Activated T-cell treated with anti-CD3 and anti-CD28 coated beads for 4 hours (primary cell): ENCODE measurements around the gene MICAL2.
A peak's percentile ranks its signal among the peaks of the same experiment; 100 is the strongest.

ENCODE experiments used
- DNase-seq: peaks from one replicate; pipeline ENCODE4 v3.0.0-alpha.2; 2020

Gene MICAL2

DNA sequence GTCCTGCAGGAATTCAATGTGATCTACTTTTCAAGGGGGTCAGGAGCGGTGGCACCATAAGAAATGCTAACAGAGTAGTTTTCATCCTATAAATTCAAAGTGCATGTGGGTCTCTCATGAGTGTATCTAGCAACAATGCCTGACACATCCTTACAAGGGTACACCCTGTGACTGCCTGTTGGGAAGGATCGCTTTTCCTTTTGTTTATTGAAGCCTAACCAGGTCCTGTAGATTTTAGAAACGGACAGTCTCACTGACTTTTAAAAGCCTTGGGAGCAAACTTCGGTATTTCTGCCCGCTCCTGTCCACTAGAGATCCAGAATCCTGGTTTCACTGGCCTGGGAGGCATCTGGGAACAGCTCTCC lies 102.4 kb downstream of the MICAL2 start:
- no peak for DNase-seq

- DNase-seq, result no peak
Observed at GRCh38 chr11:12213883-12214282, 103.5 kb downstream of the MICAL2 start.

GRCh38 chr11:12214751-12215150 lies 104.4 kb downstream of the MICAL2 start:
- no peak for DNase-seq

DNA sequence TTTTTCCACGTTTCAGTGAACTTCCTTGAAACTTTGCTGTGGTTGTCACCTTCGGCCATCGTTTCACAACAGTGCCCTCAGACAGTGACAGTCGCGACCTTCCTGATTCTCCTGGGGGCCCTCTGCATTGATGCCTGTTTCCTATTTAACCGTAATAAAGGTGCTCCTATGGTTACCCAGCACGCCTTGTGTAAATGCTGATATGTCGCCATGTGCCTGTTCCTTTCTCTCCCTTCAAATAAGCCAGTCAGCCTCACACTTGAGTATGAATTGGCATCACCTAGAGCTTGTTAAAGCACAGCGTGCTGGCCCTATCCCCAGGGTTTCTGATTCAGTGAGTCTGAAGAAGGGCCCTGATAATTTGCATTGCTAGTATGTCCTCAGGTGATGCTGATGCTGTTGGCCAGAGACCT lies 104.8 kb downstream of the MICAL2 start:
- no peak for DNase-seq

GRCh38 chr11:12216041-12216451 lies 105.7 kb downstream of the MICAL2 start:
- DNase-seq, result no peak

DNA sequence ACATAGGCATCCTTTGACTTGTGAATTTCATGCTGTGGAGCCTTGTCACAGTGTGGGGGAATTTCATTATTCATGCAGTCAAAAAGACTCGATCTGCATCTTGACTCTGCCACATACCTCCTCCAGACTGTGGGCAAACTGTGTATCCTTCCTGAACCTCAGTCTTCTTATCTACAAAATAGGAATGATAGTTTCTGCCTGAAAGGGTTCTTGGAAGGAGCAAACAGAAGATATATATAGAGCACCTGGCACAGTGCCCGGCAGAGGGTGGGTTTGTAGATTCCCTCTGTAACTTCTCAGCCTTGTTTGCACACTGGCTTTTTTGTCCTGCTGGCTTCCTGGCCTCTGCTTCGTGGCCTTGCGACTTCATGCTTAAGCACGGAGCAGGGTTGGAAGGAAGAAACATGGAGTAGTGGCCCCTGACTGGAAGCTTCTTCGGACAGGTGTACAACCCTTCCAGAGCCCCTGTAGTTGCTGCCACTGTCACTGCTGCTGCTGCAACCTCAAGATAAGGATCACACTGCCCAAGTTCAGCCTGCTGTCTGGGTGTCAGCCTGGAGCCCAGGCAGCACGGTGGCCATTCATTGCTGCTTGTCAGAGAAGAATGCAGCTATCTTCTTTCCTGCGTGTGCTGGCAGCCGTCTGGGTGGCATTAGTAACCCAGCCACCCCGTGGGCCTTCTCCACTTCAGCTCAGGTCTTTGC lies 106.4 kb downstream of the MICAL2 start:
- no peak for DNase-seq

GRCh38 chr11:12217879-12218278 lies 107.5 kb downstream of the MICAL2 start:
- DNase-seq, result no peak

DNA sequence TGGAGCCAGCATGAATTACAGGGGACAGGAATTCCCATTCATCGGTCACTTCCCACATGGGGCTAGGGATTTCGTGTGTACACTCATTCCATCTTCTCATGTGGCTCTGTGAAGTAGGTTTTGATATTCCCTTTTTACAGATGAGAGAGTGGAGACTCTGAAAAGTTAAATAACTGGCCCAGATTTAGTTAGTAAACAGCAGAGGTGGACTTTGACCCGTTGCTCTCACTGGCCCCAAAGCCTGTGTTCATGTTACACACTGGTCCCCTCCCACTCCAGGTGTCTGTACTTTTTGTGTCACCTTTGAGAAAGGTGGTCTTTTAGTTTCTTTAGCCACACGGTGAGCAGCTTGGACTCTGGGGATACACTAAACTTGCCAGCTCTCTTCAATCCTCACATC lies 108.5 kb downstream of the MICAL2 start:
- DNase-seq, result no peak

DNA sequence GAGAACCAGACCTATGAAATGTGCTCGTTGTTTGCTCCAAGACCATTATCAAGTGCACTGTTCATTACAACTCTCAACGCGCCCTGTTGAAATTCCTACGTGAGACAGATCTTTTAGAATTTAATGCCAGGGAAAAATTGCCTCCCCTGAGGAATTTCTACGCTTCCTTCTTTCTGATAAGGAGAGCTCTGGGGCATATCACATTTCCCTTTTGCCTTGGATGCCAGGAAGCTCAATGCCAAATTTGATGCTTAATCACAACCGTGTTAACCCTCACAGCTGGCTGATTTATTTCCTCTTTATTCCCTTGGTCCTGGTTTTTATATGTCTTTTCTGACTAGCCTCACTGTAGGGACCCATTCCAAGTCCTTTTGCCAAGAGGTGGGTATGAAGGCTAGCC lies 109.4 kb downstream of the MICAL2 start:
- no peak for DNase-seq

DNA sequence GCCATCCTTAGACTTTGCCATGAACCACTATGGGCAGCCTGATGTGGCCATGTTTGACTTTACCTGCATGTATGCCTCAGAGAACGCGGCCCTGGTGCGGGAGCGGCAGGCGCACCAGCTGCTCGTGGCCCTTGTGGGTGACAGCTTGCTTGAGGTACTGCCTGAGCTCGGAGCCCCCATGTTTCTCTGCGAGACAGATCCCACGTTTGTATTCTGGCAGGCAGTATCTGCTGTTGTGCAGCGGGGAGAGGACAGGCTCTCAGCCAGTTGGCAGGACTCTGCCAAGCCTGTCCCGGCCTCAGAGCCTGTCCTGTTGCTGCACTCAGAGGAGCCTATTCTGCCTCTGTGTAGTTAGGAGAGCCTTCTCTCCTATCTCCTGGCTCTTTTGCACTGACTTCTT lies 109.9 kb downstream of the MICAL2 start:
- DNase-seq, result no peak

DNA sequence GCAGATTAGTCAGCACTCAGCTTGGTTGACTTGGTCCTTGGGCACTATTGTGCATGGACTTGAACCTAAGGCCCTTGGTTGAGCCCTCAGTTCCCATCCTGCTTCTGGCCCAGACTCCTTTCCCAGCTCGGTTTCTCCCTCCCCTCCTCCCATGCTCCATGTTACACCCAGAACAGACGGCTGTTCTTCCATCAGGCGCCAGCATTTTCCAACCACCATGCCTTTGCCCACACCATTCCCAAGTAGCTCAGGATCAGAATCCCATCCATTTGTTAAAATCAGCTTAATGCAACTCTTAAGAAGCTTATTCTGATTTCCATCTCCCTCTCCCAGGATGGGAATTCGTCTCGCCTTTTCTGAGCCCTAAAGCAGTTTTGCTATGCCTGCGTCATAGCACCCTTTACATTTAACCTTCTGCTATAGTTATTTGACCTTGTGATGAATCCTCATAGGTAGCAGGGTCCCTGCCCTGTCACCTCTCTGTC lies 110.7 kb downstream of the MICAL2 start:
- DNase-seq, result no peak

- DNase-seq, result no peak
Observed at GRCh38 chr11:12222055-12222792, 111.8 kb downstream of the MICAL2 start.

DNA sequence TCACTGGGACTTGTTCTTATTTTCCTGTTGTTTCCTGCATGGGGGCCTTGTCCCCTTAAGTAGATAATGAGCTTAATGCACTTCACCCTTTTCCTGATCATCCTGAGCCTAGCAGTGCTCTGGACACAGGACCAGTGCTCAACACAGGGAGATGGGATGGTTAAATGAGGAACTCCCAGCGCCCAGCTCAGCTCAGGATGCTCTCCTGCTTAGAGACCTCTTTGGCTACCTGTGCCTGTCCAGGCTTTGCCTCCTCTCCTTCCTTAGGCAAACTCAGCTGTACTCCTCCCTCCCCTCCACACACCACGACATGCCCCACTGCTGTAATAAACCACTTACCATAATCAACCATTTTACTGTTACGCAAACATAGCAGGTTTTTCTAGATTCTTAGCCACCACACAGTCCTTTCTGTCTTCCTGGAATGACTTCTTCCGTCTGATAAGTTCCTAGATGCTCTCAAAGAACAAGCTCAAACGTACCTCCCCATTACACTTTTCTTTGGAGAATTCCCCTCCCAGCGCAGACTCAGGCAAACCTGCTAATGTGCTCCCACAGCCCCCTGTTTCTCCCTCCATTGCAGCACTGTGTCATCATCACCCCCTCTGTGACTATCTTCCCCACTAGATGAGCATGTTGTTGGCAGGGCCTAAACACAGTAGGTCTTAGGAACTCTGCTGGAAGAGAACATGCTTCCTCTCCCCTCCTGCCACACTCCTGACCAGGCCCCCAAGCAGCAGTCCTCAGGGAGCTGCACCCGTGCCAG lies 113.6 kb downstream of the MICAL2 start:
- DNase-seq, result no peak

GRCh38 chr11:12224537-12224893 lies 114.1 kb downstream of the MICAL2 start:
- DNase-seq, result peak; percentile 60

DNA sequence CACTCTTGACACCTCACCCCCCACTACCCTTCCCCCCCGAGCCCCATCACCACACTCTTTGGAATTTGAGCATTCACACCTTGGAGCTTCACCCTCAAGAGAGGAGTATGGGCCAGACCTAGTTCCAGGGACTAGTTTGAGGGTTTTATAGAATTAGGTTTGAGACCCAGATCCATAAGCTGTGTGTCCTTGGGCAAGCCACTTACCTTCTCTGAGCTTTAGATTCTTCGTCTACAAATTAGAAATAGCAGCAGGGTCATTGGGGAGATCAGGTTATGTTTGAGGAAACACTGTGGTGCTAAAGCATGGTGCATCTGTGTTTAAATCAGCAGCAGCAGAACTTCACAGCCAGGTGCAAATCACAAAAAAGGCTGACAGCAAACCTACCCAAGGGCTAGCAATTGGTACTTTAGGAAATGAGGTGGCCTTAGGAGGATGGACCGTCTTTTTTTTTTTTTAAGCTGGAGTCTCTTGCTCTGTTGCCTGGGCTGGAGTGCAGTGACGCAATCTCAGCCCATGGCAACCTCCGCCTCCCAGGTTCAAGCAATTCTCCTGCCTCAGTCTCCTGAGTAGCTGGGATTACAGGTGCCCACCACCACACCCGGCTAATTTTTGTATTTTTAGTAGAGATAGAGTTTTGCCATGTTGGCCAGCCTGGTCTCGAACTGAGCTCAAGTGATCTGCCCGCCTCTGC lies 114.8 kb downstream of the MICAL2 start:
- DNase-seq, result no peak

- DNase-seq, result no peak
Observed at GRCh38 chr11:12226093-12226492, 115.7 kb downstream of the MICAL2 start.

DNA sequence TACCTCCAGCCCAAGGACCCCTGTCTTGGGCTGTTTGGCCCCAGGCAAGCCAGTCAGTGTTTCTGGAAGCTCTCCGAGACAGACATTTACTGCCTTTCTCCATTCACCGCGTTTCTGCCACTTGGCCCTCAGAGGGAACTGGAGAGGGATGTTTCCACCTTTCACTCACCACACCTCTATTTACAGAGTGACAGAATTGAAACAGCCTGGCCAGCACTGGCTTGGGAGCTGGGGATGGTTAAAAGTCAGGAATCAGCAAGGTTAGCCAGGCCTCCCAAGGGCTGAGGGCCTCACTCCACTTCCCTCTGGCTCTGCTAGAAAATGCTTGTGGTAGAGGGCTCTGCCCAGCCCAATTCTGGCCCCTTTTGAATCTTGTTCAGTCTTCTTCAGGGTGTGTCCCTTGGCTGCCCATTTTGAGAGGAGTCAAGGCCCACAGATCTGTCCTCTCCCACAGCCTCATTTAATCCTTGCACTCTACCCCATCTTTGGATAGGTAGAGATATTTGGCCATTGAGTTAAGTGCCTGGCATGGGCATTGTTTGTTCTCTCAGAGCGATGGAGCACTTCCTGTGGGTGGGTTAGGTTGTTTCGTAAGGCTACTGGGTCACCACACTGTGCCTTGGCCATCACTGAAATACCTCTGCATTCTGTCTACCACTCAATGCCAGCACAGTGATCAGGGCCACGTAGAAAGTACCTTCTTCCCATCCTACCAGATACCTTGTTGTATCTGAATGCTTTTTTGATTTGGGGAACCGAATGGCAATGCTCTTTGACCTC lies 119.2 kb downstream of the MICAL2 start:
- DNase-seq, result no peak

DNA sequence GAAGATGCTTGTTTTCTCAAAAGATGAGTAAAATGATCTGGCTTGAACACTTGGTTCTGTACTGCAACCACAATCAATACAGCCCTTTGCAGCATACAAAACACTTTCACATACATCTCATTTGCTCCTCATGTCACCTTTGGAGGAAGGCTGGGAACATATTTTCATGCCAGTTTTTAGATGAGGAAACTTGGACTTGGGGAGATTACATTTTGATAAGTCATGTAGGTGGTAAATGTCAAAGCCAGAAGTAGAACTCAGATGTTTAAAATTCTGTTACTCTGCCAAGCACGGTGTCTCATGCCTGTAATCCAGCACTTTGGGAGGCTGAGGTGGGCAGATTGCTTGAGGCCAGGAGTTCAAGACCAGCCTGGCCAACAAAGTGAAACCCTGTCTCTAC lies 121.8 kb downstream of the MICAL2 start:
- no peak for DNase-seq

- no peak for DNase-seq
Observed at GRCh38 chr11:12232817-12233601, 122.6 kb downstream of the MICAL2 start.

DNA sequence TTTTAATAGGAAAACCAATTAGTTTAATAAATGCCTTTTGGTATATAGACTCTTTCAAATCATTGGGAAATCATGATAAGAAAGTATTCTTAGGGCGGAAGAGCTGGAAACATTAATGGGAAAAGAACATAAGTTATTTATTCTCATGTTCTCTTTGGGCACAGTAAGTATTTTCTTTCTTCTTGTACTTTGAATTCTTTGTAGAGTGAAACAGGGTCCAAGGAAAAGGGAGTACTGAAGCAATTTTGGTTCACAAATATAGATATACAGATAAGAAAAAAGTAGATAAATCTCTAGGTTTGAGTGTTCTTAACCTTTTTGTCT lies 123.2 kb downstream of the MICAL2 start:
- DNase-seq, result no peak

GRCh38 chr11:12234221-12234620 lies 123.8 kb downstream of the MICAL2 start:
- no peak for DNase-seq

DNA sequence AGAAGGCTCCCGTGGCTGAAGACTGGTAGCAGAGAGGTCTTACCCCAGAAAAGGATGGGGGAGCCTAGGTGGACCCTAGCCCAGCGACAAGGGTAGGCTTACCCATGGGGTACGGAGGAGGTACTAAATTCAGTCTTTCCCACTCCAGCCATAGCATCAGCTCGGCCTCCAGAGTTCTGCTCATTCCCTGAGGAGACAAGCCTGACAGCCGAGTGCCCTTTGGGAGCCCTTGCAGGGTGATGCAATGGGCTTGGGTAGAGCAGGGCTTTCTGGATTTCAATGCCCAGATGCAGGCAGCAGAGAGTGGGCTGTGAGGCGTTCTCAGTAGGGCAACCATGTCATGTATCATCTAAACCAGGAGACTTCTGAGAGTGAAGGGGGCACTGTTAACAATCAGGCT lies 124.7 kb downstream of the MICAL2 start:
- no peak for DNase-seq
